GM19238 (cell line): ENCODE results near the gene CAPN12.

Experiments used
- DNase-seq: peaks from one replicate; pipeline ENCODE4 v3.0.0; 2011; ENCODE audit warnings: low spot score; ENCODE audit not compliant: insufficient read length

Gene CAPN12

DNA sequence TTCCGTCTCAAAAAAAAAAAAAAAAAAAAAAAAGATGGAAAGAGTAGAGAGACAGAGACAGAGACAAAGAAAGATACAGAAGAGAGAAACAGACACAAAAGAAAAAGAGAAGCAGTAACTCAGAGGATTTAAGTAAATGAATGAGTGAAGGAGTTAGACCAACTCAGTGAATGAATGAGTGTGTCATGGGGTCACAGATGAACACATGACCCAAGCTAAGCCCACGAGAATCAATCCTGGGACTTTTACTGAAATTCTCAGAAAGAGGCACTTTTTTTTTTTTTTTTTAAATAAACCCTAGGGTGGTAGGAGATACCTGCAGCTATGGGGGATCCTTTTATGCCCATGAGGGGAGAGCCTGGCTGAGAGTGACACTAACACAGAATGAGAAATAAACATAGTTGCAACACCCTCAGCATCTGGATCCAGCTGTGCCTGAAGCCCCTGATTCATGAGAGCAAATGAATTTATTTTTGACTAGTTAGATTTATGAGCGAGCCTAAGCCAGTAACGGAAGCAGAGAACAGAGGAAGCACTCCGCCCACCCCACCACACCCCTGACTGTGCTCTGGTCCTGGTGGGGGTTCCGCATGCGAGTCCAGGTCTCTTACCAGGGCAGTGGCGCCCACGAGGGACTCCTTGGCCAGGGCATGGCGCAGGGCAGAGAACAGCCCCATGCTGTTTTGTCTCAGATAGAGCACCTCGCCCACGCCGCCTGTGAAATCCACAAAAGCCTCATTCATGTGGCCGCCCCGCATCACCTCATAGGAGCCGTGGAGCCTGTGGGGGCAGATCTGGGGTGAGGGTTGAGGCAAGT lies 4.6 kb downstream of the CAPN12 start:
- DNase-seq: no peak

DNA sequence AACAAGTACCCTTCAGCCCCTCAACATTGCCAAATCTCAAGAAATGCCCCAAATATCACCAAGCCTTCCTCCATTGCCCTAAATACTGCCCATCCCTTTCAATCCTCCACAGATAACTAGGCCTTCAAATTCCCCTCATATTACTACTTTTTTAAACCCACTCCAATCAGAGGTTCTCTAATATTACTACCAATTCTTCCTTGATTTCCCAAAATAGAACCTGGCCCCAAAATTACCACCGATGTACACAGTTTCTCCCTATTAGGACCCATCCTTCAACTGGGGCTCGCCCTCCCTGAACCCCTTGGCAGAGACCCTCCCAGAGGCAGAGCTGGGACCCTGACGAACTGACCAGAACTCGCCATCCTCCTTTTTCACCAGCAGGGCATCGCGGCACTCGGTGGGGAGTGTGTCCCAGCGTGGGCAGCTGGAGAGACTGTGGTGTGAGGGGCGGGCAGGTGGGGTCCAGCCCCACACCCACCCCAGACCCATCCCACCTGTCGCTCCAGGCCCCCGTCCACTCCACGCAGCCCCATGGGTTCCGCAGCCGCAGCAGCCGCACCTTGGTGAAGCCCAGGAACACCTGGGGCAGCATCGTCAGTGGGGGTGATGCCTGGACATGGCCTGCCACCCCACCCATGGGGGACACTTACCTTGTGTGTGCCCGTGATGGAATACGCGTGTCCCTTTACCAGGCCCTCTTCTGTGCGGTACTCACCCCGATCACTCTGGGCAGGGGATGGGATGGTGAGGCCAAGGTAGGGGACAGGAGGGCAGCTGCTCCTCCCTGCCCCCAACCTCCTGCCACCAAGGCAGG lies 6.1 kb downstream of the CAPN12 start:
- DNase-seq: no peak

DNA sequence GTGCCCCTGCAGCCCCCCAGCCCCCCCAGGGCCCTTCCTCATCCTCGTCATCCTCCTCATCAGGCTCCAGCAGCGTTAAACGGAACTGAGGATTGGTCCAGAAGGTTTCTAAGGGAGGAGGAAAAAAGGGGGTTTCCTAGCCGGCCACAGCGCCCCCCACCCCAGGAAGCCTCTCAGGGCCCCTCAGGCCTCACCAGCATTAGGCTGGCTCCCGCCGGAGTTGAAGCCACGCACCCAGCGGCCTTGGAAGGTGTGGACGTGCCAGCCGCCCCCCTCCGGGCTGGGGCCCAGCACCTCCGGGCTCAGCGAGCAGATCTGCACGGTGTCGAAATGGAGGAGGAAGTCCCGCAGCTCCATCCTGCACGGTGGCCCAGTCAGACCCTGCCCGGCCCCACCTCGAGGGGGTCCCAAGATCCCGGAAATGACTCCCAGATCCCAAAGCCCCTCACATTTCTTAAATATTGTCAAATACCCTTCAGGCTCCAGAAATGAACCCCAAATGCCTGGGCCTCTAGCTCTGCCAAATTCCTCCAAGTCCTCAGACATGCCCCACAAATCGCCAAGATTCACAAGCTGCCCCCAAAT lies 6.9 kb downstream of the CAPN12 start:
- no peak for DNase-seq

DNA sequence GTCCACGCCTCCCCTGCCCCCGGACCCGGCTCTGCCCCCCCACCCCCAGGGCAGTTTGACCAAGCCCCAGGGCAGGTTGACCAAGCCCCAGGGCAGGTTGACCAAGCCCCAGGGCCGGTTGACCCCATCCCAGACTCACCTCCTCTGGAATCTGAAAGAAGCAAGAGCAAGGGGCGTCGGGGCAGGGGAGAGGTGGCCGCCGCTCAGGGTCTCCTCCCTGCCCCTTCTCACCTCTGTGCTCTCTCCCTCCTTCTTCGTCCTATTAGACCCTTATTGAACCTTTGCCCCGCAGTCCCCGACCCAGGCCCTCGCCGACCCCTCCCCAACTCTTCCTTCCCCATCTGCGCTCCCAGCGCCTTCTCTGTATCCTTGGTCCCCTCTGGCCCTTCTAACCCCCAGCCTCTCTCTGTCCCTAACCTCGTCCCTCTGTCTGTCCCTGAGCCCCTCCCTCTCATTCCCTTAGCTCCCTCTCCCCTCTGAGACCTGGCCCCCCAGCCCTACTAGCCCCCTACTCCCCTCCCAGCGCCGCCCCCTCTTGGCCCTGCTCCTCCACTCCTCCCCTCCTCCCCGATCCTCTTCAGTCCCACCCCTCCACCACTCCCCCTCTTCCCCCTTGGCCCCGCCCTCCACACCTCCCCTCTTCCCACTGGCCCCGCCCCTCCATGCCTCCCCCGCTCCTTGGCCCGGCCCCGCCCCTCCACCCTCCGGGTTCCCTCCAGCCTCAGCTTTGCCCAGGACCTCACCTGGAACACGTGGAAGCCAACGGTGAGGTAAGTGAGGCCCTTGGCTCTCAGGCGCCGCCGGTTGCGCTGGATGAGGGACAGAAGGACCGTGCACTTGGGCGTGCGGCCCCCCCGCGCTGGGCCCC lies 7.6 kb downstream of the CAPN12 start:
- DNase-seq: peak; percentile 59

DNA sequence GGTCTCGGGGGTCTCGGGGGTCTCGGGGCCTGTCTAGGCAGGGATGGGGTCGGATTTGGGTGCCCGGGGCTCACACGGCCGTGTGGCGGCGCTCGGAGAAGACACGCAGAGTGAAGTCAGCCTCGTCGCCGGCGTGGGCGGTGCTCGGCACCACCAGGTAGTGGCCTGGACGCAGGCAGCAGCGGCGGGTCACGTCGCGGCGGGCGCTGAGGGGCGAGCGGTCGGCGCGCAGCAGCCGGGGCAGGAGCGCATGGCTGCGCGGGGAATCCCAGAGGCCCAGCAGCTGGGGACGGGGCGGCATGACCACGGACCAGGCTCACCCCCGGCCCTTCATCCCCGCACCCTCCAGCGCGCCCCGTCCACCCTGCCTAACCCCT lies 8.2 kb downstream of the CAPN12 start:
- DNase-seq: peak; percentile 45

DNA sequence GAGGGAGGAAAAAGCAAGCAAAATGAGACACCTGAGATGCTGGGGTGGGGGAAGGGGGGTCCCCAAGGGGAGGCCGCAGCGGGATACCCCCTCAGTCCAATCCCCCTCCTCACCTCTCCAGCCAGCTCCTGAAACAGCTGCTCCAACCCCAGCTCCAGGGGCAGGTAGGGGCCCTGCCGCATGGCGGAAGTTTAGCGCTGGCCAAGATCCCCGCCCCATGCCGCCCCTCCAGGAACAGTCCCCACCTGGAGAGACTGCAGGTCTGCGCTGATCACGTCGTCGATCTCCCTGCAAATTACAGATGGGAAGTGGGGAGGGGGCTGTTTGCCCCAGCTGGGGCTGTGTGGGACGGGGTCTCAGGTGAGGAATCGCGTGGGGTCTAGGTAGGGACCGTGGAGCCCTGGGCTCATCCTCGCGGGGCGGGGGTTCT lies 9.0 kb downstream of the CAPN12 start:
- DNase-seq: peak; percentile 36

DNA sequence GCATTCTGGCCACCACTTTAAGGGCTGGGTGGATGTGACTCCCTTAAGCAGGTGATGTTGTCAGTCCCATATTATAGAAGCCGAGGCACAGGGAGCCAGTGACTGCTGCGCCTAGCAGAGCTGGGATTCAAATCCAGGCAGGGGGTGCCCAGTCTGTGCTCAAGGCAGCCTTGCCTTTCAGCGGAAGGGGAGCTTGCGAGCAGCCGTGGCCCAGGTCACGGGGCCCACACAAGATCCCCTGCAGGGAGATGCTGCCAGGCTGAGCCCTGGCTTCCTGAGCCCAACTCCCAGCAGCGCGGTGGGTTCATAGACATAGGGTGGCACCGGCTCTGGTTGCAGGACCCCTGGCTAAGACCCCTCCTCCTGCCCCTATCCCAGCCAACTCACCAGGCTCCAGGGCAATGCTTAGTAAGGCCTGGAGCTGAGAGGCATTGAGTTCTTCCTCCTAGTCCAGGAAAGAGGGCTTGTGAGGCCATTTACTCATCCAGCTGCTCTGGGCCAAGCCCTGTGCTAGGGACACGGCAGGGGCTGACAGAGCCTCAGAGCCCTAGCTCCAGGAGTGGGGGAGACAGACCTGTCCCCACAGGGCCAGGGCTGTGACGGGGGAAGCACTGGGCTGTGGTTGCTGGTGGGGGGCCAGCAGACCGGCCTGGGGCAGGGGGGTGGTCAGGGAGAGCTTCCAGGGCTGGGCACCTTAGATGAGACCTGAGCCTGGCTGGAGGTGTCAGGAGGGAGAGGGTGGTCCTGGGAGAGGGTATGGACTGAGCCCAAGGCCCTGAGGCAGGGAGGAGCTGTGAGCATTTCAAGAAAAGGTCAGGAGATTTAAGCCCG lies 9.6 kb downstream of the CAPN12 start:
- DNase-seq: no peak

DNA sequence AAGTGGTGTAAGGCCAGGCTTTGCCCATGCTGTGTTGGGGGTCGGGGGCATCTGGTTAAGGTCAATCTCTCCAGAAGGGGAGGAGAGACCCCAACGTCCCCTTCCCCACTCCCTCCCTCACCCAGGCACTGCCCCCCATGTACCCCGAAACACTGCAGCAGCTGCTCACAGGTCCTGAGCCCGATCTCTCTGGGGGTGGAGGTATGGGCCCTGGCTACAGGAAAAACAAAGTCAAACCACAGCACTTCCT lies 10.2 kb downstream of the CAPN12 start:
- DNase-seq: peak; percentile 80

DNA sequence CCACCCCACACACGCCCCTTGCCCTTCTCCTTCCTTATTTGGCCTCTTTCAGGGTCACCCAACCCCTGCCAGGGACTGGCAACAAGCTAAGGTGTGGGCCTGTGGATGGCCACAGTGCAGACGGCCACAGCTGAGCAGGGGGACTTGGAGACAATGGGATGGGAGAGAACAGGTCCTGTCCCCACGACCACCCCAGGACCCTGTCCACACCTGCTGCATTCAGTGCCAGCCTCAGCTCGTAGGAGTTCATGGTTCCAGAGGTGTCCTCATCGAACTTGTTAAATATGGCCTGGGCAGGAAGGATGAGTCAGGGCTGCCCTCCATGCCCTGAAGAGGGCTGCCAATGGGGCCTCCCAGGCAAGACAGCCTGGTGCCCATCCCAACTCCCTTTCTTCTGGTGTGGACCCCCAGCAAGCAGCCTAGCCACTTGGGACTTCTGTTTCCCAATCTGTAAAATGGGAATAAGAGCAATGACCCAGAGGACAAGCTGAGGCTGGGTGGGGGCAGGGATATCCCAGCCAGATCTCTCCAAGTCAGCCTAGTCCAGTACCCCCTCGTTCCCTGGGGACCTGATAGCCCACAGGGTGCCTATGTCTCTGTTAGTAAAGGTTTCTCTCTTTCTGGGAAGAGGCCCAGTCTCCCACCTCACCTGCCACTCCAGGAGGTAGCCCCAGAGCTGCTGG lies 10.6 kb downstream of the CAPN12 start:
- no peak for DNase-seq

DNA sequence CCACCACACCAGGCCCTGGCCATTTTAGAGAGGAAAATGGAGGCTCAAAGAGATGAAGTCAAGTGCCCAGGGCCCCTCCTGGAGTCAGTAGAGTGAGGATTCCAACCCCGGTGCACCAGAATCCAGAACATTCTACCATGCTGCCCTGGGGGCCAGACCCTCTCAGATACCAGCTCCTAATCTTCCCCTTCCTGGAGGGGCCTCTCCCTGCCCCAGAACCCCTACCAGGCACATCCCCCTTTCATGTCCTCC lies 11.1 kb downstream of the CAPN12 start:
- DNase-seq: no peak

DNA sequence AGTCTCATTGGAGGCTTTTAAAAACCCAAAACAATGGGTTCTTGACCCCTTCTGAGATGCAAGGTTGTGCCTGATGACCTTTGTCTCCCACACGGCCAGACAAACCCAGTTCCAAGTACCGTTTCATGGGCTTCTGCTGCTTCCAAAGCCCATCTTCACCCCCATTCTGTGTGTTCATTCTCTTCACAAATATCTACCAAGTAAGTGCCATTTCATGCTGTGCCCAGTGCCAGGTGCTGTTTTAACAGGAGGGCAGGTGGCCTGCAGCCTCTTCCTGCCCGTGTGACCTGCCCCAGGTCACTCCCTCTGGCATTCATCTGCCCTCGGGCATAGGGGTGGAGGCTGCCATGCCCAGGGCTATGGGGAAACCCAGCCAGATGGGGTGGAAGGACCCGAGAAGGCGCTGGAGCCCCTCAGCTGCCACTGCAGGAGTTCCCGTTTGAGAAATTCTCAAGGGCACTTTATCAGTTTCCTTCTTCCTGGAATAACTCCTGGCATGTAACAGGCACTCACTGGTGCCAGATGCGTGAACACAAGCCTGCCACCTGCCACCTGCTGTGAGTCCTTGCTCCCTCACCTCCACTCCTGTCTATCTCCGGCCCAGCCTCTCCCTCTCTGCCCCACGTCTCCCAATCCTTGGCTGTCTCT lies 12.5 kb downstream of the CAPN12 start:
- no peak for DNase-seq

DNA sequence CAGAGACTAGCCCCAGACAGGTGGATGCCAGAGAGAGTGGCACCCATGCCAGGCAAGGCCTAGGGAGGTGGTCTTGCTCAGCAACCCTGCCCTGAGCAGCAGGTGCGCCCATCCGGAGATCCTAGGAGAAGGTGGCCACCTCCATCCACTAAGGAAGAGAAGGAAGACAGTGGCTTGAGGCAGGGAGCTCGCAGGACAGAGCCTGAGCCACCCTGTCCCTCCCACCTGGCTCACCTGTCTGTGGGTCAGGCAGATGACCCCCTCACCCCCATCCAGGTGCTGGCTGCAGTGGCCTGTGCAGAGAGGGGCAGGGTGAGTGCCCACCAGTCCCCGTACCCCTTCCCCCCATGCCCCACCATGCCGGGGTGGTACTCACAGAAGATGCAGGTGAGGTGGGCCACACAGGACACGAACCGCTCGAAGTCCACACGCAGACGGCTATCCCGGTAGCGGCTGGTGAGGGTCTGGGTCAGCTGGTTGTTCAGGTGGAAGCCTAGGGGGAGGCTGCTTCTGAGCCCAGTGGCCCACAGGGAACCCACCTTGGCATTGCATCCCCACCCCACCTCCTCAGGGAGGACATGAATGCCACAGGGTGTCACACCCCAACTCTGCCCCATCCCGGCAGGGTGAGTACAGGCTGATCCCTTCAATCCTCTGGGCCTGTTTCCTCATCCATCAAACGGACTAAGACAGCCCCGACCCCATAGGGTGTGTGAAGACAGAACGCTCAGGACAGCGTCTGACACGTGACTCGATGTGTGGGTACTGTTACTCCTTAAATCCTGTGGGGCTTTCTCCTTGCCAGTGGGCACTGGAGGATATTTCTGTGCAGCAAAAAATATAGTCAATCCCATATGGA lies 13.3 kb downstream of the CAPN12 start:
- no peak for DNase-seq

DNA sequence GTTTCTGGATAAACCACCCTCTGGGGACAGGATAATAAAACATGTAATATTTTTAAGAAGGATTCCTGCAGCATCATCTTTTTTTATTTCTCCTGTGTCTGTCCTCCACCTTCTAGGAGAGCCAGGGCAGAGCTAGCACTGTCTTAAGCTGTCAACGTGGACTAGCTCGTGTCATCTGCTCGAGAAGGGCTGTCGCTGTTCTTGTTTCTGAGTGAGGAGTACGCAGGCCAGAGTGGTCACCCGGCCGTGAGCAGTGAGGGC lies 13.9 kb downstream of the CAPN12 start:
- DNase-seq: no peak

DNA sequence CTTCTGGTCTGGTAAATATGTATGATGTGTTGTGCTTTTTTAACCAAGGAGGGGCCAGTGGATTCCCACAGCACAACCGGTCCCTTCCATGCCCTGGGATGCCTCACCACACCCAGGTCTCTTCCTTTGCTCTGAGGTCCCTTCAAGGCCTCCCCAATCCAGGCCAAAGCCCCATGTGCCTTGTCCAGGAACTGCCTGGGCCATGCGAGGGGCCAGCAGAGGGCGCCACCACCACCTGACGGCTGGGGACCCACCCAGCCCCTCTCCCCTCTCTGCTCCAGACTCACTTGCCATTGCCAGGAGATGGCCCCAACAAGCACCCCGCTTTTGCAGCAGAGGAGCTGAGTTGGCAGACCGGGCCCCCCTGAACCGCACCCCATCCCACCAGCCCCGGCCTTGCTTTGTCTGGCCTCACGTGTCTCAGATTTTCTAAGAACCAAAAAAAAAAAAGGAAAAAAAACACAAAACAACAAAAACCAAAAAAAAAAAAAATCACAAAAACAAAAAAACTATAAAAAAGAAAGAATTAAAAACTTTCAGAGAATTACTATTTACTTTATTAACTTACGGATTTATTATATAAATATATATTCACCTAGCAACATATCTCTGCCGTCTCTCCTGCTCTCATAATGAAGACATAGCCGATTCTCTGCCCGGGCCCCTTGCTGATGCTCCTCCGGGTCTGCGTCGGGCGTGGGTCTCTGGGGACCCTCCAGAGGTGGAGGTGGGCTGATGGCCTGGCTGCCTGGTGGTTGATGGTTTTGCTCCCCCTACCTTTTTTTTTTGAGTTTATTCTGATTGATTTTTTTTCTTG lies 14.4 kb downstream of the CAPN12 start:
- DNase-seq: peak; percentile 68

DNA sequence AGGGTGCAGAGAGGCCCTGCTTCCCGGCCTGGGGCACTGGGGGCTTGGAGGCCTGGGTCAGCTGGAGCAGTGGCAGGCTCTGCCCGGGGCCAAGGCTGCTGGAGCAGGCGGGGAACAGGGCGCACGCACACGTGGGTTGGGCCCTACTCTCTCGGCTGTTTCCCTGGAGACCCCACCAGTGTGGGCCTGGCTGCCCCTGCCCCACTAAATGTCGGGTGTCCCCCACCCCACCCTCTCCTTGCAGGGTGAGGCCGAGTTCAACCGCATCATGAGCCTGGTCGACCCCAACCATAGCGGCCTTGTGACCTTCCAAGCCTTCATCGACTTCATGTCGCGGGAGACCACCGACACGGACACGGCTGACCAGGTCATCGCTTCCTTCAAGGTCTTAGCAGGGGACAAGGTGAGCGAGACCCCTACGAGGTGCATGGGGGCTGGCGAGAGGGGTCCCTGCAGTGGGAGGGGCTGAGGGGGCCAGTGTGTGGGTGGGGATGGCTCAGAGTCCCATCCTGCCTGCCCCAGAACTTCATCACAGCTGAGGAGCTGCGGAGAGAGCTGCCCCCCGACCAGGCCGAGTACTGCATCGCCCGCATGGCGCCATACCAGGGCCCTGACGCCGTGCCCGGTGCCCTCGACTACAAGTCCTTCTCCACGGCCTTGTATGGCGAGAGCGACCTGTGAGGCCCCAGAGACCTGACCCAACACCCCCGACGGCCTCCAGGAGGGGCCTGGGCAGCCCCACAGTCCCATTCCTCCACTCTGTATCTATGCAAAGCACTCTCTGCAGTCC lies 15.3 kb downstream of the CAPN12 start:
- no peak for DNase-seq

DNA sequence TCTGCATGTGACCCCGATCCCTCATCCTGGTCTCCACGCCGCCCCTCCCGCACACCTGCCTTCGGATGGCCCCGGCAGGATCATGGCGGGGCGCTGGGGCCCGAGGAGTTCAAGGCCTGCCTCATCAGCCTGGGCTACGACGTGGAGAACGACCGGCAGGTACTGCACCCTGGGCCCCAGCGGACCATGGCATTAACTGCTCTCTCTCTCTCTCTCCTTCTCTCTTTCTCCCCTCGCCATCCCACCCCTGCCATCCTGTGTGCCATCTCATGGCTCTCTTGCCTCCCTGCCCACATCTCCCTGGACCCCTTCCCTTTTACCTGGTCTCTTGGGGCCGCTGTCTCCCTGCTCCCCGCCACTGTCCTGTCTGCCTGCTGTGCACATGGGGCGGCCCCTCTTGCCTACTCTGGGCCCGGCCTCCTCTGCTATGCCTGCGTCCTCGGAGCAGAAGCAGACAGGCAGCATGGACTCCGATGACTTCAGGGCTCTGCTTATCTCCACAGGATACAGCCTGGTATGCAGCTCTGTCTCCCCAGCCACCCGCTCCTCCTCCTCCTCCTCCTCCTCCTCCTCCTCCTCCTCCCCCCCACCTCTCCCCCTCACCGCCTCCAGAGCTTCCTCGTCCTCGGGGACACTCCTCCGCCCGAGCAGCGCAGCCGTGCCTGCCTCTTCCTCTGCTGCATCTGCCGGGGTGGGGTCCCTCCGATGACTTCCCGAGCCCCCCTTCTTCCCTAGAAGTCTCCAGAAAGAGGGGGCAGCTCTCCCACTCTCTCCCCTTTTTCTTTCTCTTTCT lies 16.2 kb downstream of the CAPN12 start:
- no peak for DNase-seq

DNA sequence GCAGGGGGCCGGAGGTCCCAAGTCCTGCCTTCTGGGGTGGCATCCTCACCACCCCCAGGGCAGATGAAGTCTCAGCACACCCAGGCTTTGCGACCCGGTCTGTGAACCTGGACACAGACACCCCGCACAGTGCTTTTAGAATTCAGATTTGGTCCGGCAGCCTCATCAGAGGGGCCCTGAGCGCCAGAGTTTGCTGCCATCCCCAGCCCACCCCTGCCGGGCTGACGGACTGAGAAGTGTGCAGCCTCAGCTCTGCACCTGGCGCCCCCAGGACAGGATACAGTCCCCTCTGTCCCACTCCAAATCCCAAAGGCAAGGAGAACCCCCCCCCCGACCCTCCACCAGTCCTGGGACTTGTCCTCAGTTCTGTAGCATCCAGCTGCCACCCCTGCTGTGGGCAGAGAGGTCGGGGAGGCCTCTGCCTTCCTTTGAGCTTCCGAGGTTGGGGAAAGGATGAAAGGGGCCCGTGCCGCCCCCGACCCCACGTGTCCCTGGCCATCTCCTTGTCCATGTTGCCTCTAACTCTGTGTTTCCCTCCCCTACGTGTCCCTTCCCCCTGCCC lies 16.9 kb downstream of the CAPN12 start:
- DNase-seq: no peak
